GM13976 (cell line): ENCODE measurements around the gene TAF1D.

Source experiments
- DNase-seq: peaks from one replicate; pipeline ENCODE4 v3.0.0; 2012; ENCODE audit warnings: low spot score
- CTCF ChIP-seq: IDR thresholded peaks from 2 replicates; pipeline ENCODE4 v1.5.1; 2012; ENCODE audit warnings: borderline replicate concordance, mild to moderate bottlenecking; ENCODE audit not compliant: insufficient read depth; ENCODE audit errors: extremely low read depth, missing control alignments, control extremely low read depth
- in situ Hi-C: fragments of 300-500 bp; cut with MboI; formaldehyde crosslinking; loops from one replicate; pipeline ENCODE4 v1.12.0; 2022; ENCODE audit warnings: low sequenced_read_pairs, mixed read lengths, inconsistent platforms; ENCODE audit not compliant: unreplicated experiment

Gene TAF1D

GRCh38 chr11:93734427-93735222 is 6.7 kb downstream of the TAF1D start:
- DNase-seq = no peak
- in situ Hi-C loops = no loop called here

GRCh38 chr11:93733474-93733873 is 7.8 kb downstream of the TAF1D start:
- no peak for DNase-seq
- in situ Hi-C loops = no loop called here

More at GRCh38 chr11:93734427-93735222, 6.7 kb downstream of the TAF1D start:
- TF ChIP-seq CTCF = no peak

GRCh38 chr11:93732237-93732892 is 8.9 kb downstream of the TAF1D start:
- DNase-seq = no peak
- TF ChIP-seq CTCF = no peak
- in situ Hi-C loops = no loop called here

More at GRCh38 chr11:93733474-93733873, 7.8 kb downstream of the TAF1D start:
- no peak for TF ChIP-seq CTCF

- in situ Hi-C loops = no loop called here
- TF ChIP-seq CTCF = no peak
- DNase-seq = no peak
Observed at GRCh38 chr11:93730108-93731107, 10.9 kb downstream of the TAF1D start.

- DNase-seq = no peak
- in situ Hi-C loops = no loop called here
- TF ChIP-seq CTCF = no peak
Observed at GRCh38 chr11:93729129-93729616, 12.1 kb downstream of the TAF1D start.

- no peak for TF ChIP-seq CTCF
- no peak for DNase-seq
- in situ Hi-C loops = no loop called here
Observed at GRCh38 chr11:93728792-93729128, 12.5 kb downstream of the TAF1D start.
